Measurements from ENCODE around the gene C16orf46.

Gene C16orf46

GRCh38 chr16:81053761-81054160, 23.3 kb downstream of the C16orf46 start:
- H3K27ac ChIP-seq (ENCODE audit: low read length), result no peak overlapping the region
- H3K9ac ChIP-seq (ENCODE audit: low read depth, low read length), result no peak overlapping the region
- ATAC-seq (ENCODE audit: insufficient read depth, low read depth) (no peak), DNase-seq (no peak)
- no peaks in the 10 kb centered on the region for H3K36me3 ChIP-seq (ENCODE audit: insufficient read depth, low read length)
- H3K9me3 ChIP-seq (ENCODE audit: insufficient read depth, low read length, severe bottlenecking), result peaks cover 5% of the 10 kb centered on the region
- H3K79me2 ChIP-seq (ENCODE audit: insufficient read depth, low read length), result no peaks in the 10 kb centered on the region
- no peaks in the 10 kb centered on the region for H3K4me1 ChIP-seq (ENCODE audit: insufficient read depth, low read length)
- H3K4me3 ChIP-seq (ENCODE audit: low read depth in 1 of 2, low read length in 2 of 2), result no peak overlapping the region
- no peaks in the 10 kb centered on the region for H4K20me1 ChIP-seq (ENCODE audit: insufficient read depth, low read length)
- H3K27me3 ChIP-seq (ENCODE audit: insufficient read depth, low read length, poor library complexity), result no peaks in the 10 kb centered on the region
- H3K4me2 ChIP-seq (ENCODE audit: insufficient read depth, low read length), result no peak overlapping the region
- no peak overlapping the region for H2AFZ ChIP-seq (ENCODE audit: low read depth, low read length)
- TF ChIP-seq, protein P1, sequence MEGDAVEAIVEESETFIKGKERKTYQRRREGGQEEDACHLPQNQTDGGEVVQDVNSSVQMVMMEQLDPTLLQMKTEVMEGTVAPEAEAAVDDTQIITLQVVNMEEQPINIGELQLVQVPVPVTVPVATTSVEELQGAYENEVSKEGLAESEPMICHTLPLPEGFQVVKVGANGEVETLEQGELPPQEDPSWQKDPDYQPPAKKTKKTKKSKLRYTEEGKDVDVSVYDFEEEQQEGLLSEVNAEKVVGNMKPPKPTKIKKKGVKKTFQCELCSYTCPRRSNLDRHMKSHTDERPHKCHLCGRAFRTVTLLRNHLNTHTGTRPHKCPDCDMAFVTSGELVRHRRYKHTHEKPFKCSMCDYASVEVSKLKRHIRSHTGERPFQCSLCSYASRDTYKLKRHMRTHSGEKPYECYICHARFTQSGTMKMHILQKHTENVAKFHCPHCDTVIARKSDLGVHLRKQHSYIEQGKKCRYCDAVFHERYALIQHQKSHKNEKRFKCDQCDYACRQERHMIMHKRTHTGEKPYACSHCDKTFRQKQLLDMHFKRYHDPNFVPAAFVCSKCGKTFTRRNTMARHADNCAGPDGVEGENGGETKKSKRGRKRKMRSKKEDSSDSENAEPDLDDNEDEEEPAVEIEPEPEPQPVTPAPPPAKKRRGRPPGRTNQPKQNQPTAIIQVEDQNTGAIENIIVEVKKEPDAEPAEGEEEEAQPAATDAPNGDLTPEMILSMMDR (IDR thresholded peaks at IDR 0.05; ENCODE audit: borderline replicate concordance, extremely low read depth, low read length, poor library complexity, severe bottlenecking), result no peak
- TF ChIP-seq EZH2 (IDR thresholded peaks at IDR 0.05; ENCODE audit: borderline replicate concordance, low read depth, low read length, severe bottlenecking), result no peak

GRCh38 chr16:81042821-81043220, 34.2 kb downstream of the C16orf46 start:
- peaks cover 8% of the 10 kb centered on the region; the same call in 1 of the 2 replicates for H3K4me1 ChIP-seq (ENCODE audit: insufficient read depth, low read length)
- peaks cover 58% of the 10 kb centered on the region for H3K36me3 ChIP-seq (ENCODE audit: insufficient read depth, low read length)
- no peaks in the 10 kb centered on the region for H3K9me3 ChIP-seq (ENCODE audit: insufficient read depth, low read length, severe bottlenecking)
- peaks cover 4% of the 10 kb centered on the region; the same call in 1 of the 2 replicates for H4K20me1 ChIP-seq (ENCODE audit: insufficient read depth, low read length)
- no peak for ATAC-seq (ENCODE audit: insufficient read depth, low read depth)
- no peak overlapping the region for H2AFZ ChIP-seq (ENCODE audit: low read depth, low read length)
- TF ChIP-seq EZH2 (IDR thresholded peaks at IDR 0.05; ENCODE audit: borderline replicate concordance, low read depth, low read length, severe bottlenecking), result no peak
- TF ChIP-seq, protein P1 (IDR thresholded peaks at IDR 0.05; ENCODE audit: borderline replicate concordance, extremely low read depth, low read length, poor library complexity, severe bottlenecking), result no peak
- no peak overlapping the region for H3K4me3 ChIP-seq (ENCODE audit: low read depth in 1 of 2, low read length in 2 of 2)
- no peak overlapping the region for H3K4me2 ChIP-seq (ENCODE audit: insufficient read depth, low read length)
- H3K27me3 ChIP-seq (ENCODE audit: insufficient read depth, low read length, poor library complexity), result no peaks in the 10 kb centered on the region
- no peak for DNase-seq
- H3K79me2 ChIP-seq (ENCODE audit: insufficient read depth, low read length), result peaks cover 15% of the 10 kb centered on the region
- no peak overlapping the region for H3K9ac ChIP-seq (ENCODE audit: low read depth, low read length)
- H3K27ac ChIP-seq (ENCODE audit: low read length), result no peak overlapping the region

DNA sequence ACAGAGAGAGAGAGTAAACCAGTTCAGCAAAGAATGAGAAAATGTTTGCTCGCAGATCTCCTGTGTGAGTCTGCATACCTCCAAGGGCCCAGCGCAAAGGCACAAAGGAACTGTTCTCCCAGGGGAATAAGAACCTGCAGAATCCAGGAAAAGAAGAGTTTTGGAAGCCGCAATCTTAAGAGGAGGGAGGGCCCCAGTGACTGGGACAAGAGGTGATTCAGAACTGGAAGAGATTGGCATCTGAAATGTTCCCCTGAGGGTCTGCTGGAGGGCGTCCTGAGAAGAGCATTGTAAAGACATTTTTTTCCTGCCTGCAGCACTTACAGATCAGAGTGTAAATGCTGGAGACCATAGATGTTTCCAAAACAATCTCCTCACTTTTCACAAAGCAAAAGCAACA, 35.3 kb downstream of the C16orf46 start:
- H4K20me1 ChIP-seq (ENCODE audit: insufficient read depth, low read length), result peaks cover 9% of the 10 kb centered on the region; the same call in 1 of the 2 replicates
- peaks cover 26% of the 10 kb centered on the region for H3K79me2 ChIP-seq (ENCODE audit: insufficient read depth, low read length)
- no peak overlapping the region for H2AFZ ChIP-seq (ENCODE audit: low read depth, low read length)
- H3K36me3 ChIP-seq (ENCODE audit: insufficient read depth, low read length), result peaks cover 58% of the 10 kb centered on the region
- H3K9me3 ChIP-seq (ENCODE audit: insufficient read depth, low read length, severe bottlenecking), result no peaks in the 10 kb centered on the region
- no peak overlapping the region for H3K9ac ChIP-seq (ENCODE audit: low read depth, low read length)
- no peaks in the 10 kb centered on the region for H3K27me3 ChIP-seq (ENCODE audit: insufficient read depth, low read length, poor library complexity)
- TF ChIP-seq EZH2 (IDR thresholded peaks at IDR 0.05; ENCODE audit: borderline replicate concordance, low read depth, low read length, severe bottlenecking), result no peak
- TF ChIP-seq, protein P1 (IDR thresholded peaks at IDR 0.05; ENCODE audit: borderline replicate concordance, extremely low read depth, low read length, poor library complexity, severe bottlenecking), result no peak
- H3K27ac ChIP-seq (ENCODE audit: low read length), result no peak overlapping the region
- ATAC-seq (ENCODE audit: insufficient read depth, low read depth), result no peak
- no peak overlapping the region for H3K4me3 ChIP-seq (ENCODE audit: low read depth in 1 of 2, low read length in 2 of 2)
- H3K4me2 ChIP-seq (ENCODE audit: insufficient read depth, low read length), result no peak overlapping the region
- peaks cover 19% of the 10 kb centered on the region for H3K4me1 ChIP-seq (ENCODE audit: insufficient read depth, low read length)
- DNase-seq, result no peak

DNA sequence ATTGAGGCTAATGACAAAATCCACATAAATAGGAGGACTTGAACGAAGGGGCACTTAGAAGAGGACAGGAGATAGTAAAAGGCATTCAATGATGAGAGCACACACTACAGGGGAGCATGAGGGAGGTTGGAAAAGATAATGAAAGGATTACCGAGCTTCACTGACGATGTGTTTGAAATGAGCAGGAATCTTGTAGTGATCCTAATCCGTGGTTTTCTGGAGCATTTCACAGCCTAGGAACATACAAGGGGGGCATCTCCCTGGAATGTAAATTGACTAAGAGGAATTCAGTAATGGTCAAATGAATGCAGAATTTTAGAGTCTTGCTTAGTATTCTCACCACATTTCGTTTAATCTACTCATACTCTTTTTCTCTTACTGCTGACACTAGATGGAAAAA, 36.2 kb downstream of the C16orf46 start:
- H3K27ac ChIP-seq (ENCODE audit: low read length), result no peak overlapping the region
- no peak for DNase-seq
- no peak for TF ChIP-seq EZH2 (IDR thresholded peaks at IDR 0.05; ENCODE audit: borderline replicate concordance, low read depth, low read length, severe bottlenecking)
- TF ChIP-seq, protein P1 (IDR thresholded peaks at IDR 0.05; ENCODE audit: borderline replicate concordance, extremely low read depth, low read length, poor library complexity, severe bottlenecking), result no peak
- peaks cover 34% of the 10 kb centered on the region for H3K79me2 ChIP-seq (ENCODE audit: insufficient read depth, low read length)
- H4K20me1 ChIP-seq (ENCODE audit: insufficient read depth, low read length), result peaks cover 9% of the 10 kb centered on the region; the same call in 1 of the 2 replicates
- no peak for ATAC-seq (ENCODE audit: insufficient read depth, low read depth)
- H3K9me3 ChIP-seq (ENCODE audit: insufficient read depth, low read length, severe bottlenecking), result no peaks in the 10 kb centered on the region
- no peak overlapping the region for H3K4me3 ChIP-seq (ENCODE audit: low read depth in 1 of 2, low read length in 2 of 2)
- no peak overlapping the region for H3K9ac ChIP-seq (ENCODE audit: low read depth, low read length)
- H3K4me1 ChIP-seq (ENCODE audit: insufficient read depth, low read length), result peaks cover 22% of the 10 kb centered on the region
- H3K36me3 ChIP-seq (ENCODE audit: insufficient read depth, low read length), result peaks cover 58% of the 10 kb centered on the region
- H3K27me3 ChIP-seq (ENCODE audit: insufficient read depth, low read length, poor library complexity), result no peaks in the 10 kb centered on the region
- H2AFZ ChIP-seq (ENCODE audit: low read depth, low read length), result no peak overlapping the region
- H3K4me2 ChIP-seq (ENCODE audit: insufficient read depth, low read length), result no peak overlapping the region
